Parathyroid adenoma (tissue), 2 donors: ENCODE data around the gene DSE.

Experiments
- H2AFZ ChIP-seq: fragments of 300-600 bp; sonication (generic); one replicate; pipeline ENCODE4 v1.7.0; 2017; ENCODE audit warnings: antibody characterized with exemption, mild to moderate bottlenecking
- H3K27ac ChIP-seq: fragments of 300-600 bp; sonication (generic); one replicate; pipeline ENCODE4 v1.7.0; 2017
- H3K27me3 ChIP-seq: fragments of 300-600 bp; sonication (generic); one replicate; pipeline ENCODE4 v1.7.0; 2017; ENCODE audit warnings: low read length; ENCODE audit not compliant: control insufficient read depth, insufficient read depth
- H3K36me3 ChIP-seq: fragments of 300-600 bp; sonication (generic); one replicate; pipeline ENCODE4 v1.7.0; 2017; ENCODE audit warnings: low read length; ENCODE audit not compliant: control insufficient read depth, insufficient read depth
- H3K4me1 ChIP-seq: fragments of 300-600 bp; sonication (generic); one replicate; pipeline ENCODE4 v1.7.0; 2017; ENCODE audit warnings: control low read depth
- H3K4me2 ChIP-seq: fragments of 300-600 bp; sonication (generic); one replicate; pipeline ENCODE4 v1.7.0; 2017; ENCODE audit warnings: low read length
- H3K4me3 ChIP-seq: fragments of 300-600 bp; sonication (generic); one replicate; pipeline ENCODE4 v1.7.0; 2017; ENCODE audit warnings: low read depth, low read length
- H3K79me2 ChIP-seq: fragments of 300-600 bp; sonication (generic); one replicate; pipeline ENCODE4 v1.7.0; 2017; ENCODE audit warnings: control low read depth
- H3K9ac ChIP-seq: fragments of 300-600 bp; sonication (generic); one replicate; pipeline ENCODE4 v1.7.0; 2017; ENCODE audit warnings: mild to moderate bottlenecking
- H3K9me3 ChIP-seq: fragments of 300-600 bp; sonication (generic); one replicate; pipeline ENCODE4 v1.7.0; 2017; ENCODE audit warnings: low read length; ENCODE audit not compliant: control insufficient read depth
- CTCF ChIP-seq: fragments of 300-600 bp; sonication (generic); IDR thresholded peaks from one replicate; pipeline ENCODE4 v1.7.0; 2017; ENCODE audit warnings: antibody characterized with exemption, mild to moderate bottlenecking
- donor health status: primary hyperparathyroidism.

The DSE gene

GRCh38 chr6:116392132-116393013, 21.6 kb downstream of the DSE start:
- no peak for TF ChIP-seq CTCF
- Histone ChIP-seq H3K4me2 (no peak overlapping the region), H3K27me3 (no peaks in the 10 kb centered on the region), H3K79me2 (peaks cover 18% of the 10 kb centered on the region), H2AFZ (no peak overlapping the region), H3K4me1 (no peaks in the 10 kb centered on the region), H3K27ac (no peak overlapping the region), H3K9me3 (no peaks in the 10 kb centered on the region), H3K36me3 (no peaks in the 10 kb centered on the region), H3K9ac (no peak overlapping the region), H3K4me3 (no peak overlapping the region)

GRCh38 chr6:116393430-116393829, 22.7 kb downstream of the DSE start:
- no peaks in the 10 kb centered on the region for H3K9me3 ChIP-seq
- H3K4me2 ChIP-seq, result no peak overlapping the region
- H3K9ac ChIP-seq, result no peak overlapping the region
- H3K27ac ChIP-seq, result no peak overlapping the region
- H3K36me3 ChIP-seq, result no peaks in the 10 kb centered on the region
- peaks cover 20% of the 10 kb centered on the region for H3K79me2 ChIP-seq
- H3K4me3 ChIP-seq, result no peak overlapping the region
- H2AFZ ChIP-seq, result no peak overlapping the region
- H3K4me1 ChIP-seq, result no peaks in the 10 kb centered on the region
- no peak for TF ChIP-seq CTCF
- H3K27me3 ChIP-seq, result no peaks in the 10 kb centered on the region

- H3K27me3 ChIP-seq, result no peaks in the 10 kb centered on the region
- no peak overlapping the region for H3K4me3 ChIP-seq
- no peaks in the 10 kb centered on the region for H3K9me3 ChIP-seq
- TF ChIP-seq CTCF, result no peak
- peaks cover 20% of the 10 kb centered on the region for H3K79me2 ChIP-seq
- no peak overlapping the region for H2AFZ ChIP-seq
- H3K9ac ChIP-seq, result no peak overlapping the region
- no peak overlapping the region for H3K27ac ChIP-seq
- no peaks in the 10 kb centered on the region for H3K36me3 ChIP-seq
- H3K4me1 ChIP-seq, result no peaks in the 10 kb centered on the region
- no peak overlapping the region for H3K4me2 ChIP-seq
These were observed 24.9 kb downstream of the DSE start for GRCh38 chr6:116395647-116396046.

GRCh38 chr6:116396441-116396840, 25.7 kb downstream of the DSE start:
- Histone ChIP-seq H3K4me1 (no peaks in the 10 kb centered on the region), H3K27ac (no peak overlapping the region)
- no peak for TF ChIP-seq CTCF

GRCh38 chr6:116397914-116398313, 27.2 kb downstream of the DSE start:
- Histone ChIP-seq H3K4me1 (no peaks in the 10 kb centered on the region), H2AFZ (no peak overlapping the region), H3K9me3 (no peaks in the 10 kb centered on the region), H3K27ac (no peak overlapping the region), H3K27me3 (no peaks in the 10 kb centered on the region), H3K9ac (no peak overlapping the region), H3K4me2 (no peak overlapping the region), H3K79me2 (peaks cover 16% of the 10 kb centered on the region), H3K36me3 (no peaks in the 10 kb centered on the region), H3K4me3 (no peak overlapping the region)
- TF ChIP-seq CTCF, result no peak

More at GRCh38 chr6:116396441-116396840, 25.7 kb downstream of the DSE start:
- no peak overlapping the region for H3K4me2 ChIP-seq
- no peak overlapping the region for H3K9ac ChIP-seq
- no peaks in the 10 kb centered on the region for H3K36me3 ChIP-seq
- no peak overlapping the region for H2AFZ ChIP-seq
- peaks cover 20% of the 10 kb centered on the region for H3K79me2 ChIP-seq
- H3K27me3 ChIP-seq, result no peaks in the 10 kb centered on the region
- no peak overlapping the region for H3K4me3 ChIP-seq
- H3K9me3 ChIP-seq, result no peaks in the 10 kb centered on the region
